GM12873 (cell line): ENCODE measurements around the gene CD200.

Source experiments
- CTCF ChIP-seq: IDR thresholded peaks from 2 replicates; pipeline ENCODE4 v1.5.1; 2012; ENCODE audit warnings: low read depth, mild to moderate bottlenecking, moderate library complexity, low read length, control low read depth; ENCODE audit not compliant: insufficient read depth; ENCODE audit errors: missing control alignments

CD200 gene

GRCh38 chr3:112381673-112382542, 49.0 kb downstream of the CD200 start:
- no peak for TF ChIP-seq CTCF

- TF ChIP-seq CTCF: no peak
These were observed 49.7 kb downstream of the CD200 start for GRCh38 chr3:112382543-112383160.

GRCh38 chr3:112384769-112385168, 51.8 kb downstream of the CD200 start:
- no peak for TF ChIP-seq CTCF

- no peak for TF ChIP-seq CTCF
These were observed 56.0 kb downstream of the CD200 start for GRCh38 chr3:112388972-112389371.

GRCh38 chr3:112389961-112390360, 57.0 kb downstream of the CD200 start:
- no peak for TF ChIP-seq CTCF

- no peak for TF ChIP-seq CTCF
These were observed 58.1 kb downstream of the CD200 start for GRCh38 chr3:112390783-112391641.

GRCh38 chr3:112391648-112392047, 58.7 kb downstream of the CD200 start:
- TF ChIP-seq CTCF: no peak
